Ovary (tissue), 9 donors: ENCODE results near the gene YAF2. TPM values are rescaled to one million over a fixed set of nuclear protein-coding genes. Genes with fewer than 3 reads are reported as not detected.

Source experiments
- DNase-seq, 5 donors: peaks; one replicate each; pipeline ENCODE4 v3.0.0-alpha.2; 2019 to 2020
- H3K27ac ChIP-seq, 2 donors: fragments of 200-600 bp; one replicate each; pipeline versions ENCODE4 v1.5.1 to v1.8.0; 2019 to 2022
- H3K27me3 ChIP-seq: fragments of 200-600 bp; one replicate; pipeline ENCODE4 v1.8.0; 2022
- H3K36me3 ChIP-seq: fragments of 200-600 bp; sonication (generic); one replicate; pipeline ENCODE4 v1.5.1; 2019
- H3K4me1 ChIP-seq: one replicate; pipeline ENCODE4 v1.8.1; 2013; ENCODE audit warnings: mild to moderate bottlenecking, moderate library complexity; ENCODE audit not compliant: insufficient read depth
- H3K4me3 ChIP-seq: fragments of 200-600 bp; sonication (generic); one replicate; pipeline ENCODE4 v1.5.1; 2017
- H3K9me3 ChIP-seq, 2 donors: fragments of 200-600 bp in 1 of 2; sonication (generic) in 1 of 2; one replicate each; pipeline versions ENCODE4 v1.5.1 to v1.8.1; 2013 to 2019; ENCODE audit warnings: mild to moderate bottlenecking in 1 of 2, moderate library complexity in 1 of 2
- EP300 ChIP-seq: sonication (generic); formaldehyde crosslinking; IDR thresholded peaks from one replicate; pipeline ENCODE4 v1.6.1; 2017; ENCODE audit warnings: antibody characterized with exemption
- POLR2A ChIP-seq: fragments of 450-650 bp; IDR thresholded peaks from one replicate; pipeline ENCODE4 v1.6.1; 2017; ENCODE audit warnings: antibody characterized with exemption, mild to moderate bottlenecking, moderate library complexity
- WGBS, 3 donors: extraction: QIAGEN DNeasy Blood & Tissue Kit in 1 of 3; methylation state at CpG; one replicate each; pipeline versions ENCODE4 v1.1.5 to v1.1.7; 2013 to 2017; 5-methylcytosine and 5-hydroxymethylcytosine counted together
- intact Hi-C, 4 donors: fragments of 100-400 bp; cut with DNase I; formaldehyde crosslinking; loops; one replicate each; pipeline versions ENCODE4 v1.11.0 to v1.15.1; 2022 to 2023
- polyA plus RNA-seq, 2 donors: library from polyadenylated mRNA; stranded (reverse); fragments of 200-250 nt in 1 of 2; fragments of 350-450 nt in 1 of 2; fragmentation: Illumina TruSeq in 1 of 2; extraction: RNeasy Lipid Tissue Mini Kit (QIAGEN cat#74804) in 1 of 2; gene quantifications; one replicate each; pipeline ENCODE4 v1.2.3, GENCODE V29; 2013 to 2014
- total RNA-seq, 7 donors: library from RNA; depleted of rRNA in 2 of 7; stranded (reverse); fragments of >200 nt in 2 of 7; fragmentation: NEBNext Ultra II Directional in 3 of 7; extraction: Animal tissue kit (Norgen Biotek cat#: 25700) in 3 of 7; gene quantifications; one replicate each; pipeline versions ENCODE4 v1.1.0 to v1.2.4, GENCODE V29; 2016 to 2023
- TF ChIP-seq, protein P1 (sequence below), 3 donors: fragments of 450-650 bp in 2 of 3; fragments of 200-600 bp in 1 of 3; IDR thresholded peaks; one replicate each; pipeline versions ENCODE4 v1.5.1 to v1.8.0; 2016 to 2022; ENCODE audit warnings: antibody characterized with exemption in 3 of 3, mild to moderate bottlenecking in 1 of 3
- donor health status: DM: no; HTN: no; CAD: no; lungs with moderate emphysema.
- donor health status: DM: no; HTN: no; CAD: no.
- donor health status: Bipolar disorder and iron deficiency.
- donor health status: DM: yes; HTN: yes; CAD: no.
- donor health status: DM: no; HTN: no; CAD: no.
- donor health status: DM: yes; HTN: yes; CAD: no.

YAF2 gene
- total and polyA plus RNA-seq, 9 donors: 14.3 to 47.7 (median 35.1) TPM

DNA sequence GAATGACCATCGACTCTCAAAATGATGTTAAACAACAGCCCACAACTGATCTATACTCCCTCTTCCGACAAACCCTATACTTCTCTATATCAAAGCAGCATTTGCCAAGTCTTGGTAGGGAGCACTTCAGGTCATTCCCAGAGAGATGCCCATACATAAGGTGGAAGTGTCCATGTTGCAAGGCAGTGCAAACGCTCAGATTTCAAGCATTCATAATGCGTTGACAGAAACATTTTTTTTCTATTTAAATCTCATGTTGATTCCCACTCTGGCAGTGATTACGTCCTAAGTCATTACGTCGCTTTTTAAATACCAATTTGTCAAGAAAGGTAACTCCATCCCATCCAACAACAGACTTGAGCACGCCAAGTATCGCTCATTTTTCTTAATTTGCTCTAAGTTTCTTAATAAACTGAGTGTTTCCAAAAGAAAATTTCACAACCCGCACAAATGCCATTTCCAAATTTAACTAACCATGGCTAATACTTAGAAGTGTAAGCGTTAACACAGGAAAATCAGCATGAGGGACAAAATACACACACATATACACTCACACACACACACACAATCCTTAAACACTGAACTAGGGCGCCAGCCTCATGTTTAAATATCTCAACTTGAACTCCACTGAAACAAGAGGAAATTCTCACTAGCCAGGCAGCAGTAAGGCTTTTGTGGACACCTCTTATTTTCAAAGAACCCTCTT, 94.4 kb downstream of the YAF2 start:
- H3K27ac ChIP-seq: peak overlapping the region; percentile 80 to 84
- whole genome bisulfite sequencing, 3 donors: 12 to 14% (median 13%) methylated on average over 12 of the region's 12 CpGs
- TF ChIP-seq EP300: no peak
- no peak for TF ChIP-seq POLR2A
- TF ChIP-seq, protein P1, sequence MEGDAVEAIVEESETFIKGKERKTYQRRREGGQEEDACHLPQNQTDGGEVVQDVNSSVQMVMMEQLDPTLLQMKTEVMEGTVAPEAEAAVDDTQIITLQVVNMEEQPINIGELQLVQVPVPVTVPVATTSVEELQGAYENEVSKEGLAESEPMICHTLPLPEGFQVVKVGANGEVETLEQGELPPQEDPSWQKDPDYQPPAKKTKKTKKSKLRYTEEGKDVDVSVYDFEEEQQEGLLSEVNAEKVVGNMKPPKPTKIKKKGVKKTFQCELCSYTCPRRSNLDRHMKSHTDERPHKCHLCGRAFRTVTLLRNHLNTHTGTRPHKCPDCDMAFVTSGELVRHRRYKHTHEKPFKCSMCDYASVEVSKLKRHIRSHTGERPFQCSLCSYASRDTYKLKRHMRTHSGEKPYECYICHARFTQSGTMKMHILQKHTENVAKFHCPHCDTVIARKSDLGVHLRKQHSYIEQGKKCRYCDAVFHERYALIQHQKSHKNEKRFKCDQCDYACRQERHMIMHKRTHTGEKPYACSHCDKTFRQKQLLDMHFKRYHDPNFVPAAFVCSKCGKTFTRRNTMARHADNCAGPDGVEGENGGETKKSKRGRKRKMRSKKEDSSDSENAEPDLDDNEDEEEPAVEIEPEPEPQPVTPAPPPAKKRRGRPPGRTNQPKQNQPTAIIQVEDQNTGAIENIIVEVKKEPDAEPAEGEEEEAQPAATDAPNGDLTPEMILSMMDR (IDR thresholded peaks at IDR 0.05): no peak
- H3K27me3 ChIP-seq: no peaks in the 10 kb centered on the region
- peak overlapping the region; percentile 64 for H3K4me3 ChIP-seq
- peaks cover 2% of the 10 kb centered on the region for H3K4me1 ChIP-seq
- H3K36me3 ChIP-seq: no peaks in the 10 kb centered on the region
- intact Hi-C loops: loop anchor here in 1 of 4 donors (10.0 kb wide), 1 partner anchor 441 kb away; the partner anchor contains the start of gene PRICKLE1
- DNase-seq: no peak
- no peaks in the 10 kb centered on the region for H3K9me3 ChIP-seq

DNA sequence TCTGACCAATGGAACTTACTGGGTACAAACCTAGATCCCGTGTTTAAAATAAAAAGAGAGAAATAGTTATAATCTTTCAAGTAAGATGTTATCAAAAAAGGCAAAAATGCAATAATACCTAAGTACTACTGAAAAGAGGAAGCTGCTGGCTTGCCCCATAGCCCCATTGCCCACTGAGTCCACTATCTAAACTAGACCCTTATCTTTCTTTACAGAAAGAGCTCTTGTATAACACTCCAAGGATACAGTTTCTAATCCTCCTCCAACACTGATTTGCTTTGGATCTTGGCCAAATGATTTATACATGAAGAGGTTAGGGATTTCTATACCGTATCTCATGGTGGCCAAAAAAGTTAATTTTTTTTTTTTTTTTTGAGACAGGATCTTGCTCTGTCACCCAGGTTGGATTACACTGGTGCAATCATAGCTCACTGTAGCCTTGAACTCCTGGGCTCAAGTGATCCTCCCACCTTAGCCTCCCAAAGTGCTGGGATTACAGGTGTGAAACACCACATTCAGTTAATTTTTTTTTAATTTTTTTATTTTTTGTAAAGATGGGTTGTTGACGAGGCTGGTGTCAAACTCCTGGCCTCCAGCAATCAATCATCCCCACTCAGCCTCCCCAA, 96.0 kb downstream of the YAF2 start:
- no peaks in the 10 kb centered on the region for H3K27me3 ChIP-seq
- H3K4me1 ChIP-seq: peaks cover 2% of the 10 kb centered on the region
- intact Hi-C loops: loop anchor here in 1 of 4 donors (10.0 kb wide), 1 partner anchor 443 kb away; the partner anchor contains the start of gene PRICKLE1
- 83 to 89% (median 84%) methylated on average over 3 of the region's 3 CpGs for WGBS, 3 donors
- no peak overlapping the region for H3K4me3 ChIP-seq
- H3K9me3 ChIP-seq: no peaks in the 10 kb centered on the region
- H3K36me3 ChIP-seq: no peaks in the 10 kb centered on the region
- no peak overlapping the region for H3K27ac ChIP-seq
- no peak for DNase-seq
- TF ChIP-seq, protein P1 (IDR thresholded peaks at IDR 0.05): no peak
- TF ChIP-seq EP300: no peak
- no peak for TF ChIP-seq POLR2A

DNA sequence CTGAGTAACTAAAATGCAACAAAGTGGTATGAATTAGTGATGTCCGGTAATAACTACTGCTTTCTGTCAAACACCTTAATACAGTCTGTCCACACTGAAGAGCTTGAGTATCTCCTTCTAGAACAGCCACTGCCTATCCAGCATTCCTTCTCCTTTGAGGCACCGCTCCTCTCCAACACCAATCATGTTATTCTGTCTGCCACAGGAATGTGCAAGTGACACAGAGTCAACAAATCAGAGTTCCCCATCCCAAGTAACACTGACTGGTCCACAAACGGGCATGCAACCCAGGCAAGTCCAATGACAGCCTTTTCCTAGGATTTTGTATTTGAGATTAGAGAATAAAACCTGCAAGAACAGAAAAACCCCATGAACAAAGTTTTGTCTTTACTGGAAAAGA, 97.1 kb downstream of the YAF2 start:
- intact Hi-C loops: loop anchor here in 1 of 4 donors (10.0 kb wide), 1 partner anchor 444 kb away; the partner anchor contains the start of gene PRICKLE1
- Histone ChIP-seq H3K27ac (no peak overlapping the region), H3K4me1 (peaks cover 2% of the 10 kb centered on the region), H3K4me3 (no peak overlapping the region), H3K27me3 (no peaks in the 10 kb centered on the region), H3K36me3 (no peaks in the 10 kb centered on the region), H3K9me3 (no peaks in the 10 kb centered on the region)
- no peak for DNase-seq
- TF ChIP-seq EP300: no peak
- TF ChIP-seq, protein P1 (IDR thresholded peaks at IDR 0.05): no peak
- no peak for TF ChIP-seq POLR2A
- 62 to 72% (median 66%) methylated on average over 3 of the region's 3 CpGs for WGBS, 3 donors

DNA sequence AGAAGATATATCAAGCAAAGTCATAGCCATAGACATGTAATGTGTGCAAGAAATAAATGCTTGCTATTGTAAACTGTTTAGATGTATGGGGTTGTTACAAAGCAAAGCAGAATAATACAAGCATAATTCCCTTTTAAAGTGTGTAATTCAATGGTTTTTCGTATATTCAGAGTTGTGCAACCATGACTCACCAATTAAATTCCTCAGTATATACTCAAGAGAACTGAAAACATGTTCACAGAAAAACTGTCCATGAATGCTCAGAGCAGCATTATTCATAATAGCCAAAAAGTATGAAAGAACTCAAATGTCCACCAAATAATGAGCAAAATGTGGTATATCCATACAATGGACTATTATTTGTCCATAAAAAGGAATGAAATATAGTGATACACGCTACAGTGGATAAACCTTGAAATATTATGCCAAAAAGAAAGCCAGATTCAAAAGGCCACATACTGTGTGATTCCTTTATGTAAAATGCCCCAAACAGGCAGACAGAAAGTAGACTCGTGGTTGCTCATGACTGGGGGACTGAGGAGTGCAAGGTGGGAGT, 102.7 kb downstream of the YAF2 start:
- DNase-seq: no peak
- intact Hi-C loops: no loop called here
- WGBS, 3 donors: 88 to 94% (median 90%) methylated on average over 3 of the region's 3 CpGs
- H3K36me3 ChIP-seq: no peaks in the 10 kb centered on the region
- no peaks in the 10 kb centered on the region for H3K9me3 ChIP-seq
- H3K27ac ChIP-seq: no peak overlapping the region
- peaks cover 1% of the 10 kb centered on the region for H3K4me1 ChIP-seq
- H3K27me3 ChIP-seq: no peaks in the 10 kb centered on the region
- no peak for TF ChIP-seq EP300
- TF ChIP-seq, protein P1 (IDR thresholded peaks at IDR 0.05): no peak
- TF ChIP-seq POLR2A: no peak
- no peak overlapping the region for H3K4me3 ChIP-seq
